HepG2 (cell line): Measurements from ENCODE around the gene MINDY2. TPM values are rescaled to one million over a fixed set of nuclear protein-coding genes. Genes with fewer than 3 reads are reported as not detected.

Experiments
- BRCA1 ChIP-seq: sonication (generic); formaldehyde crosslinking; IDR thresholded peaks from 2 replicates; pipeline ENCODE4 v1.4.0; 2020; ENCODE audit warnings: missing genetic modification reagents
- CENPBD1 ChIP-seq: sonication (generic); formaldehyde crosslinking; IDR thresholded peaks from 2 replicates; pipeline ENCODE4 v1.8.0; 2022; ENCODE audit warnings: missing genetic modification reagents, low read depth, mild to moderate bottlenecking, borderline replicate concordance
- DPF2 ChIP-seq: sonication (generic); formaldehyde crosslinking; IDR thresholded peaks from 2 replicates; pipeline ENCODE4 v1.4.0; 2020; ENCODE audit warnings: mild to moderate bottlenecking, low read depth, missing genetic modification reagents, borderline replicate concordance
- MYC ChIP-seq: sonication (generic); formaldehyde crosslinking; IDR thresholded peaks from 2 replicates; pipeline ENCODE4 v1.9.0; 2021; ENCODE audit warnings: missing genetic modification reagents, borderline replicate concordance
- NCOA5 ChIP-seq: sonication (generic); formaldehyde crosslinking; IDR thresholded peaks from 2 replicates; pipeline ENCODE4 v1.4.0; 2020; ENCODE audit warnings: missing genetic modification reagents
- PBX3 ChIP-seq: sonication (generic); formaldehyde crosslinking; IDR thresholded peaks from 2 replicates; pipeline ENCODE4 v1.8.1; 2023; ENCODE audit warnings: missing genetic modification reagents, inconsistent platforms, borderline replicate concordance
- PRDM4 ChIP-seq: sonication (generic); formaldehyde crosslinking; IDR thresholded peaks from 2 replicates; pipeline ENCODE4 v1.9.0; 2021; ENCODE audit warnings: missing genetic modification reagents, borderline replicate concordance
- RBM39 ChIP-seq: fragments of 200-400 bp; formaldehyde crosslinking; IDR thresholded peaks from one replicate; pipeline ENCODE4 v1.6.1; 2018; ENCODE audit warnings: antibody characterized with exemption, mild to moderate bottlenecking, low read depth, low read length; ENCODE audit not compliant: poor library complexity, severe bottlenecking
- SIN3B ChIP-seq: fragments of 150-350 bp; IDR thresholded peaks from 2 replicates; pipeline ENCODE4 v1.6.1; 2014; ENCODE audit warnings: low read length
- TFDP1 ChIP-seq: IDR thresholded peaks from 2 replicates; pipeline ENCODE4 v1.6.1; 2016; ENCODE audit warnings: missing compliant biosample characterization, missing genetic modification reagents, borderline replicate concordance
- TGIF2 ChIP-seq: IDR thresholded peaks from 2 replicates; pipeline ENCODE4 v1.6.1; 2016; ENCODE audit warnings: control low read depth, missing compliant biosample characterization
- ZBTB10 ChIP-seq: sonication (generic); formaldehyde crosslinking; IDR thresholded peaks from 2 replicates; pipeline ENCODE4 v1.4.0; 2020; ENCODE audit warnings: missing genetic modification reagents, borderline replicate concordance
- ZBTB37 ChIP-seq: sonication (generic); formaldehyde crosslinking; IDR thresholded peaks from 2 replicates; pipeline ENCODE4 v1.4.0; 2020; ENCODE audit warnings: mild to moderate bottlenecking, missing genetic modification reagents
- ZFAT ChIP-seq: sonication (generic); formaldehyde crosslinking; conservative IDR thresholded peaks from 2 replicates; pipeline ENCODE4 v1.8.1; 2023; ENCODE audit warnings: missing genetic modification reagents, inconsistent platforms
- ZKSCAN5 ChIP-seq: sonication (generic); formaldehyde crosslinking; IDR thresholded peaks from 2 replicates; pipeline ENCODE4 v1.5.1; 2020; ENCODE audit warnings: mild to moderate bottlenecking, missing genetic modification reagents
- ZNF30 ChIP-seq: sonication (generic); formaldehyde crosslinking; IDR thresholded peaks from 2 replicates; pipeline ENCODE4 v1.5.0; 2020; ENCODE audit warnings: mild to moderate bottlenecking, missing genetic modification reagents
- ZNF580 ChIP-seq: IDR thresholded peaks from 2 replicates; pipeline ENCODE4 v1.6.1; 2016; ENCODE audit warnings: low read depth, borderline replicate concordance
- ZNF639 ChIP-seq: conservative IDR thresholded peaks from 2 replicates; pipeline ENCODE4 v1.6.1; 2018; ENCODE audit warnings: missing genetic modification reagents
- polyA plus RNA-seq, 8 experiments: library from polyadenylated mRNA; depleted of rRNA in 3 of 8; stranded (reverse) in 7 of 8; unstranded in 1 of 8; fragments of >200 nt; fragmentation: Illumina TruSeq in 4 of 8; extraction: Trizol in 4 of 8; gene quantifications; 2 replicates each; pipeline versions ENCODE4 v1.2.1 to v1.2.3, GENCODE V29; 2011 to 2016; ENCODE audit warnings: low read depth in 4 of 8, missing spikeins in 1 of 8, mixed read lengths in 1 of 8; ENCODE audit not compliant: insufficient read depth in 1 of 8
- total RNA-seq, 5 experiments: library from RNA; depleted of rRNA; stranded (reverse); fragments of >200 nt; fragmentation: Illumina TruSeq; extraction: Trizol; gene quantifications; 2 replicates each; pipeline ENCODE4 v1.2.3, GENCODE V29; 2016; ENCODE audit warnings: low read depth in 1 of 5

Gene MINDY2
- total and polyA plus RNA-seq, 2 of the 13 experiments (the other 11 are each of a cell fraction or from before 2014, with no cell fraction given), result 7.2 to 12.6 TPM

GRCh38 chr15:58865425-58865880, 94.4 kb downstream of the MINDY2 start (continued):
- peak; percentile 10 for TF ChIP-seq RBM39
- TF ChIP-seq PBX3 (CRISPR knock-in tag), result no peak
- no peak for TF ChIP-seq NCOA5
- no peak for TF ChIP-seq MYC (CRISPR knock-in tag)
- TF ChIP-seq ZBTB10, result no peak
- TF ChIP-seq TGIF2 (CRISPR knock-in tag), result no peak
- TF ChIP-seq PRDM4, result no peak
- no peak for TF ChIP-seq ZNF30 (CRISPR knock-in tag)
- TF ChIP-seq CENPBD1 (CRISPR knock-in tag), result no peak
- TF ChIP-seq DPF2 (CRISPR knock-in tag), result no peak
- no peak for TF ChIP-seq ZKSCAN5 (CRISPR knock-in tag)
- TF ChIP-seq SIN3B, result no peak
- TF ChIP-seq ZNF639, result no peak
- 0 out of 2 replicates have a peak, but pooled peaks have one; percentile 12 for TF ChIP-seq BRCA1
- no peak for TF ChIP-seq ZNF580 (CRISPR knock-in tag)
- no peak for TF ChIP-seq ZFAT (CRISPR knock-in tag)
- no peak for TF ChIP-seq TFDP1 (CRISPR knock-in tag)
- TF ChIP-seq ZBTB37, result no peak
